ENCODE measurements around the gene PLEKHA5.
"Not testable (repeated sequence)": the region's sequence is repeated elsewhere in the genome, so short reads cannot be mapped to it uniquely, and the experiment has no call there.

PLEKHA5 gene

DNA sequence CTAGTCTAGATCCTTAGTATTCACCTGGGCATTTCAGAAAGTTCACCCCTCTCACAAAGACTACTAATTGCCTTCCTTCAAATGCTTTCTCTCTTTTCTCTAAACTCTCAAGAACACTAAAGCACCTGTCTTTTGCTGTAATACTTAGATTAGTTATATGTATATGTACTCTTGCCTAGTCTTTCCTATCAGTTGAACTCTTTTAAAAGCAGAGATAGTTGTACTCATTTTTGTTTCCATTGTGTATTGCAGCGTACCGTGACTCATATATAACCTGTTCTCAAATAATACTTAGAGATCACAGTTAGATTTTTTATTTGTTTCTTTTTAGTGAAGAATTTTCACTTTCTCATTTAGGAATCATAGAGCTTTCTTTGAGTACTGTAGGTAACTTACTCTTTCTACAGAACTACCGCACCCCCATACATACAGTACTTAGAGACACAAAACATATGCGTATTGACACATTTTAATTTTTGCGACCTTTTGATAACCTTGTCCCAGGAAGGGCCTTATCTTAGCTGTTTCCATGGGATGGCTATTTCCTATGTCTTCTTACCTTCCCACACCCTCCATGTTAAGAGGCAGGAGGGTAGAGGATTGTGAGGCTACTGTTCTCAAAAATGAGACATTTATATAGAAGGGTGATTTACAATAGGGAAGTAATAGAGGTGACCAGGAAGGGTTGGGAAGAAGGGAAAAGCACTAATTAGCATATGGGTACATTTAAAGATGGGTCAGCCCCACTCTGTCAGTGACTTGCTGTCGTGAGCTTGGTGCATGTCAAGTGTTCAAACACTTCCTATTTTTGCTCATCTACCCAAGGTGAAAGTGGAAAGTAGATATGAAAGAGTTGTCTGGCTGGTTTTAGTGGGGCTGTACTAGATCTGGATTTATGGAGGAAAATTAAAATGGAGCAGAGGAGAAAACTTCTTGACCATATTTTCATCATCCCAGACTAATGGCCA is 74.3 kb downstream of the PLEKHA5 start:
- no peak for DNase-seq

- no peak for DNase-seq
Measured at GRCh38 chr12:19205120-19205519, 75.6 kb downstream of the PLEKHA5 start.

DNA sequence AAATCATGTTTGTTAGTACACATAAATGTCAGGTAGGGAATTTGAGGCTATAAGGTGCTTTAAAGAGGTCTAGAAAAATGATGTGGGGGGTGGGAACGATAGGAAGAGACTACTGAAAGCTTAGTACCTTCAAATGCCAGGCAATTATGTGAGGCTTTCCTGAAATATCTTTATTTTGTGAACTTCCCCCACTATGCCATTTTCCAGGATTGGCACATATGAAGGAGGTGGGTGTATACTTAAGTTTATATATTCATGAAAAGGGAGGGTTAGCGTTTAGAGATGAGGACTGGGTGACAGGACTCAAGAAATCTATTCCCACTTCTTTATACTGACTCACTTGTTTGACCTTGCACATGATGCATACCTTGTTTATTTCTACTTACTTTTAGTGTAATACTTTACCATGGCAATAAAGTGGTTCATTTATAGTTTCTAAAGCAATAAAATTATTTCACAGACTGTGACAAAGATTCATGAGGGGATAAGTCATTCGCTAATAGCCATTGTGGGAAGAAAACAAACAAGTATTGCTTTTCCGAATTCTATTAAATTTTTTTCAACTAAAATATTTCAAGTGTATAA is 77.1 kb downstream of the PLEKHA5 start:
- no peak for DNase-seq

DNA sequence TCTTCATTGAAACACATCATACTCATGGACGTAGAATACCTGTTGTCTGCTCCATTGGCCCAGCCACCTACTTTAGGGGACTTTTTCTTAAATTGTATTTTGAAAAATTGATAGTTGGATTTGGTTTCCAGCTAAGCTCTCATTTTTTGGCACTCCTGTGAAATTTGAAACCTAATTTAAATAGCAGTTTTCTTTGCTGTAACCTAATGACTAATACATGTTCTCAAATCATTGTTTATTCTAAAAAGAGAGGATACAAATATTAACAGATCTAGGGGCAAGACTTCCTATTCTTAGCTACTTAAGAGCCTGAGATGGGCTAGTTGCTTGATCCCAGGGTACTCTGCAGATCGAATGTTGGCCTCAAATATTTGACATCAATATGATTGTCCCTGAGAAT is 78.9 kb downstream of the PLEKHA5 start:
- no peak for DNase-seq

GRCh38 chr12:19209661-19210060 is 80.1 kb downstream of the PLEKHA5 start:
- no peak for DNase-seq

DNA sequence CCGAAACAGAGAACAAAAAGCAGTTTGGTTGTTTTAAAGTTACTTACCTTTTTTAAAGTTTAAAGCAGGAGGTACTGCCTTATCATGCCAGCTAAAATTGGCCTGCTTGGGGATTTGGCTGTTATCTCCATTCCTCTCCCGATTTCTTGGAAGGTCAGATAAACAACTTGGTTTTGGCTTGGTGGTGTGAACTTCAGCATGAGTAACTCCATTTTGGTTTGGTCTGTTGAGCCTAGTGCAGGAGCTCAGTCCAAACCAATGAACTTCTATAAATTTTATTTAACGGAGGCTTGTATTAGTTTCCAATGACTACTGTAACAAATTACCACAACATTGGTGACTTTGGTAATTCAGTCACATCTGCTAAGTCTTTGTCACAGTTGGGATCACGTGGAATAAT is 82.3 kb downstream of the PLEKHA5 start:
- DNase-seq = no peak

GRCh38 chr12:19212245-19212644 is 82.7 kb downstream of the PLEKHA5 start:
- no peak for DNase-seq

DNA sequence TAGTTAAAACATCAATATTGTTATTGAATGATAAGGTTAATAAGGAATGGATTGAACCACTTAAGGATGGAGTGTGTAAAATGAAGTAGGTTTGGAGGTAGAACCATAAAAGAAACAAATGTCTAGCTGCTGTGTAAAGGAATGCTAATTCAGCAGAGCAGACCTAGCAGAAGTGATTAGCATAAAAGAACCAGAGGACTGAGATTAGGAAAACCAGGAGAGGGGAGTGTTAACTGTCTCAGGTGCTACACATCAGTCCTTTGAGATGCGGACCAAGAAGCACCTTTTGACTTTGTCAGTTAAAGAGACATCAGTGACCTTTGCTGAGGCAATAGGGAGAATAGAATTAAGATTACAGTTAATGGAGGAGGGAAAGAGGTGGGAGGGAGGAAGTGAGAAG is 84.5 kb downstream of the PLEKHA5 start:
- no peak for DNase-seq

DNA sequence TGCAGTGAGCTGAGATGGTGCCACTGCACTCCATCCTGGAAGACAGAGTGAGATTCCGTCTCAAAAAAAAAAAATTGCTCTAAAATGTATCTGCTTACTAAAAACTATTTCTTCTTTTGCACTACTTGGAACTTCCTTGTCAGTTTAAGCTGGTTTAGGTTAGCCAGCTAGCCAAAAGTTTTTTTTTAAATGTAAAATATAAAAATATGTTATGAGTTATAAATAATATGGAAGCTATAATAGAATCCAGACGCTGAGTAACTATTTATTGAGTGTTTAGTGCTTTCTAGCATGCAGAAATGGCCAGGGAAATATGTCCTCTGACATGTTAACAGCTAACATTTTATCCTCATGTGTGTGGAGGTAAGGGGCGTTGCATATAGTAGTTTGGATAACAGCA is 85.6 kb downstream of the PLEKHA5 start:
- no peak for DNase-seq

- DNase-seq = no peak
Measured at GRCh38 chr12:19217446-19217845, 87.9 kb downstream of the PLEKHA5 start.

DNA sequence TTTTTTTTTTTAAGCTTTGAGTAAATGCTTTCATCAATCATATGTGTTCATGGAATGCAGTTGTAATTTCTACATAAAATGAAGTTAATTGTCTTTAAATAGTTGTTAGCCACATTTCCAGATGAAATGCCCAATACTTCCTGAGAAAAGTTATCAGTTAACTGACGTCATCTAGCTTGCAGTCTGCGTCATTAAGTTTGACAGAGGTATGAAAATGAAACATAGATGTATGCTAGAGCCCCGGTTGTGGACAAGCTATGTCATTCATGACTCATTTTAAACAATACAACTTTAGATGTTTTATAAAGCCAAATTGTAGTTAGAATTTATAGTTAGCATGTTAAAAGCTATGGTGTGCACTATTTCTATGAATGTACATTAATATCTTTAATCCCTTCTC is 90.7 kb downstream of the PLEKHA5 start:
- DNase-seq = no peak

GRCh38 chr12:19220852-19221466 is 91.4 kb downstream of the PLEKHA5 start:
- DNase-seq = no peak

DNA sequence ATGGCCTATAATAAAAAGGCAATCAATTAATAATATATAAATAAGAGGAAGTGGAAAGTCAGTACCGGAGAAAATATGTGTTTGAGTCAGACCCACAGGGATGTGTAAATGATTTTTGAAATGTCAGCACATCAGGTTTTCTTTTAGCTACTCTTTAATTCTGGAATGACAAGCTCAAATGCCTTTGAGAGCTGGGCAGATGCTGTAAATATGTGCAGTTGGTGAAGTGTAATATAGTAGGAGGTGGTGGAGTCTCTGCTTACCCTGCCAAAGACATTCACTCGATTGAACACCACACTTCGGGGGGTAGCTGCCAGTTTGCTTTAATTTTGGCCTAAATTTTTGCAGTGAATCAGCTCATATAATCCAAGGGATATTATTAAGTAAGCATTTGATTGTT is 93.0 kb downstream of the PLEKHA5 start:
- no peak for DNase-seq

GRCh38 chr12:19223018-19223417 is 93.5 kb downstream of the PLEKHA5 start:
- no peak for DNase-seq

GRCh38 chr12:19223695-19224094 is 94.2 kb downstream of the PLEKHA5 start:
- DNase-seq = no peak

DNA sequence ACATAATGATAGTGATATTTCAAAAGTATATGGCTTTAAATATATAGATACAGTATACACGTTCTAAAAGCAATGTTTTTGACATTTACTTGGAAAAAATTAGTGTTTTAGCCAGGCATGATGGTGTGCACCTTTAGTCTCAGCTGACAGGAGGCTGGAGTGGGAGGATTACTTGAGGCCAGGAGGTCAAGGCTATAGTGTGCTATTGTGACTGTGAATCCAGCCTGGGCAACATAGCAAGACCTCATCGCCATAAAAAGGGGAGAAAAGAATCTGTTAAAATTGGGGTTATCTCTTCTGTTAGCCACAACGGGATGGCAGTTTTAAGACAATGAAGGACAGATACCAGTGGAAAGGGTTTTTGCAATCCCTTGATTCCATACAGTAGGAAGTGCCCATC is 95.2 kb downstream of the PLEKHA5 start:
- DNase-seq = no peak

DNA sequence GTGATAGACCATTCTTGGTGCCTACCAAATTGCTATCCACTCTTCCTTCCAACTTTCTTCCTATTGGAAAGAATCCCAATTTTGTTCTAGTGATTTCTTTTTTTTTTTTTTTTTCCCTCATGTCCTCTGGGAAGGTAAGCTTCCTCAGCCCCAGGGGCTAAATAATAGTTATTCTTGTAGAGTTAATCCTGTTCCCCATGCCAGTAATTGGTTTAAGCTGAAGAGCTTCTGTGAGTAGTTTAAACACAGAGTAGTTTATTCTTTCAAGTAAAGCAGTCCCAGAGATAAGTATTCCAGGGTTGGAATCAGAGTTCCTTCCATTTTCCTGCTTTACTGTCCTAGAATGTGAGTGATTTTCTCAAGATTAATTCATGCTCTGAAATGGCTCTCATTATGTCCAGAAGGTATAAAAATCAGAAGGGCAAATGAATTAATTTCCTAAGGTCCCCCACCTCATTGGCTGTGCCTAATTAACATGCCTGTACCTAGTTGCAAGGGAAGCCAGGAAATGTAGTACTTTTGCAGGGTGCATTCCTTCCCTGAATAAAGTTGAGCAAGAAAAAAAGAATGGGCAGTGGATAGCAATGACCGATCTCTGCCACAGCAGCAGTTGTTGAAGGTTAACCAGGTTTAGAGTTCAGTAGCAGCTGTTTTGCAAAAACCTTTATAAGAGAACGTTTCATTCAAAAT is 97.8 kb downstream of the PLEKHA5 start:
- DNase-seq = no peak

GRCh38 chr12:19227880-19228210 is 98.3 kb downstream of the PLEKHA5 start:
- DNase-seq = no peak

DNA sequence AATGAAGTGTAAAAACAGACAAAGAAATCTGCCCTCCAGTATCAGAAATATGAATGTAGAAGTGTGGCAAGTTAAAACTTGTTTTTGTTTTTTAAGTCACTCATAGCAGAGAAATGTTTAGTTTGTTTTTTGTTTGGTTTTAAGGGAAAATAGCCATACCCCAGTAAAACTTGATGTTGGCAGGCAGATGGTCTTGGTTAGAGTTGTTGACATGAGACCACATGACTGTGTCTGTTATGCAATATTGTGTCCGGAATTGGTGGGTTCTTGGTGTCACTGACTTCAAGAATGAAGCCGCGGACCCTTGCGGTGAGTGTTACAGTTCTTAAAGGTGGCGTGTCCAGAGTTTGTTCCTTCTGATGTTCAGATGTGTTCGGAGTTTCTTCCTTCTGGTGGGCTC is 99.5 kb downstream of the PLEKHA5 start:
- not testable (repeated sequence) for DNase-seq

GRCh38 chr12:19230299-19230866 is 100.8 kb downstream of the PLEKHA5 start:
- no peak for DNase-seq

- no peak for DNase-seq
Measured at GRCh38 chr12:19230896-19231295, 101.4 kb downstream of the PLEKHA5 start.

DNA sequence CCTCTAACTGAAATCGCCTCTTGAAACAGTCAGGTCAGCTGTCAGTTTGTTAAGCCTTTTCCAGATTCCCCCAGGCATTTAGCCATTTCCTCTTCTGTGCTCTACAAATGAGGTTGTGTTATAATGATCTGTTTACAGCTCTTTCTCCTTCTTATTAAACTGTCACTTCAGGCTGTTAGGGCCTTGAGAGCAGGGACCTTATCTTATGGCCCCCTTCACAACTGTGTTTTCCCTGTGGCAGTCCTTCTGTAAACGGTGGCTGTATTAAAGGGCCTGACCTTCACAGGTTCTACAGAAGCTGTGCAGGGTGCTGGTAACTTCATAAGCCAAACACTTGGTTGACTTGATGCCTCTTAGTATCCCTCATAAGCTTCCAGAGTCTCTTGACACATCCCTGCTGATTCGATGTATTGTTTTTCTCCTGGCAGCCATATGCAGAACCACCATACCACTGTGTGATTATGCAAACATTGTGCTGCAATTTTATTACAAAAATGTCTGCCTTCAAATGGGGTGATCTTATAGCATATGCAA is 104.7 kb downstream of the PLEKHA5 start:
- DNase-seq = peak; percentile 38
